Neural progenitor cell (in vitro differentiated cells): ENCODE measurements around the gene MARS1. TPM values are rescaled to one million over a fixed set of nuclear protein-coding genes. Genes with fewer than 3 reads are reported as not detected.

Source experiments
- DNase-seq: peaks from one replicate; pipeline ENCODE4 v3.0.0-alpha.2; 2016; ENCODE audit warnings: low spot score
- H2AFZ ChIP-seq: fragments of 200-600 bp; sonication (generic); replicated peaks from 2 replicates; pipeline ENCODE4 v1.6.1; 2016; ENCODE audit warnings: antibody characterized with exemption
- H3F3A ChIP-seq: fragments of 200-600 bp; sonication (generic); 2 replicates; pipeline ENCODE4 v1.6.1; 2016; ENCODE audit warnings: antibody characterized with exemption, low read depth
- H3K27ac ChIP-seq: fragments of 200-600 bp; sonication (generic); 2 replicates; pipeline ENCODE4 v1.5.1; 2016; ENCODE audit warnings: mild to moderate bottlenecking
- H3K27me3 ChIP-seq: fragments of 200-600 bp; sonication (generic); 2 replicates; pipeline ENCODE4 v1.6.1; 2016; ENCODE audit warnings: mild to moderate bottlenecking, moderate library complexity
- H3K36me3 ChIP-seq: fragments of 200-600 bp; sonication (generic); 2 replicates; pipeline ENCODE4 v1.5.1; 2016
- H3K4me1 ChIP-seq: fragments of 200-600 bp; sonication (generic); 2 replicates; pipeline ENCODE4 v1.6.1; 2016; ENCODE audit warnings: mixed run types
- H3K4me2 ChIP-seq: fragments of 200-600 bp; sonication (generic); 2 replicates; pipeline ENCODE4 v1.6.1; 2016
- H3K4me3 ChIP-seq: fragments of 200-600 bp; sonication (generic); 2 replicates; pipeline ENCODE4 v1.5.1; 2016
- H3K79me2 ChIP-seq: fragments of 200-600 bp; sonication (generic); 2 replicates; pipeline ENCODE4 v1.6.1; 2016; ENCODE audit warnings: low read depth
- H3K9ac ChIP-seq: fragments of 200-600 bp; sonication (generic); 2 replicates; pipeline ENCODE4 v1.6.1; 2016
- H3K9me3 ChIP-seq: fragments of 200-600 bp; sonication (generic); 2 replicates; pipeline ENCODE4 v1.5.1; 2016; ENCODE audit warnings: low read depth
- H4K20me1 ChIP-seq: fragments of 200-600 bp; sonication (generic); 2 replicates; pipeline ENCODE4 v1.6.1; 2016; ENCODE audit warnings: low read depth
- H3K27ac Mint-ChIP-seq: 3 replicates; pipeline ENCODE4 v1.8.0; 2021; ENCODE audit warnings: mixed read lengths
- H3K27me3 Mint-ChIP-seq: 2 replicates; pipeline ENCODE4 v1.8.0; 2022; ENCODE audit warnings: low read depth, mild to moderate bottlenecking, inconsistent platforms, moderate library complexity, mixed read lengths; ENCODE audit not compliant: insufficient read depth
- H3K36me3 Mint-ChIP-seq: 3 replicates; pipeline ENCODE4 v1.8.0; 2021; ENCODE audit warnings: mixed read lengths
- H3K4me1 Mint-ChIP-seq: 3 replicates; pipeline ENCODE4 v1.8.0; 2021; ENCODE audit warnings: mixed read lengths
- H3K4me3 Mint-ChIP-seq: 3 replicates; pipeline ENCODE4 v1.8.0; 2021; ENCODE audit warnings: mild to moderate bottlenecking, moderate library complexity, mixed read lengths
- H3K9me3 Mint-ChIP-seq: 3 replicates; pipeline ENCODE4 v1.8.0; 2020; ENCODE audit warnings: mixed read lengths
- EZH2 ChIP-seq: fragments of 200-600 bp; sonication (generic); IDR thresholded peaks from 2 replicates; pipeline ENCODE4 v1.6.1; 2017; ENCODE audit warnings: antibody characterized with exemption, mild to moderate bottlenecking, moderate library complexity
- EZH2phosphoT487 ChIP-seq: fragments of 200-600 bp; sonication (generic); IDR thresholded peaks from 2 replicates; pipeline ENCODE4 v1.6.1; 2017; ENCODE audit warnings: antibody characterized with exemption
- total RNA-seq: library from RNA; depleted of rRNA; stranded (reverse); fragments of >200 nt; gene quantifications from 2 replicates; pipeline ENCODE4 v1.2.3, GENCODE V29; 2015; ENCODE audit warnings: low replicate concordance
- TF ChIP-seq, protein P1 (sequence below): fragments of 200-600 bp; sonication (generic); IDR thresholded peaks from 2 replicates; pipeline ENCODE4 v1.5.1; 2017; ENCODE audit warnings: antibody characterized with exemption, mild to moderate bottlenecking

The MARS1 gene
- total RNA-seq, 1 donor from 2014 or later: 109 TPM

DNA sequence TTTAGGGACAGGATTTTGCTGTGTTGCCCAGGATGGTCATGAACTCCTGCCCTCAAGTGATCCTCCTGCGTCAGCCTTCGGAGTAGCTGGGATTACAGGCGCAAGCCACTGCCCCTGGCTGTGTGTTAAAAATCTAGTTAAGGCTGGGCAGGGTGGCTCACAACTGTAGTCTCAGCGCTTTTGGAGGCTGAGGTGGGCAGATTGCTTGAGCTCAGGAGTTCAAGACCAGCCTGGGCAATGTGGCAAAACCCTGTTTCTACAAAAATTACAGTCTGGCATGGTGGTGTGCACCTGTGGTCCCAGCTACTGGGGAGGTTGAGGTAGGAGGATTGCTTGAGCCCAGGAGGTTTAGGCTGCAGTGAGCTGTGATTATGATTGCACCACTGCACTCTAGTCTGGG lies 23.3 kb downstream of the MARS1 start:
- H3K79me2 ChIP-seq: no peaks in the 10 kb centered on the region
- H3K4me3 ChIP-seq: no peak overlapping the region
- no peaks in the 10 kb centered on the region for H3K27me3 ChIP-seq
- no peaks in the 10 kb centered on the region for H3F3A ChIP-seq
- H3K27ac ChIP-seq: no peak overlapping the region
- no peaks in the 10 kb centered on the region for H4K20me1 ChIP-seq
- H3K36me3 ChIP-seq: peaks cover 14% of the 10 kb centered on the region
- Mint-ChIP-seq H3K4me3 (no peak overlapping the region), H3K4me1 (no peaks in the 10 kb centered on the region), H3K27ac (no peak overlapping the region), H3K27me3 (no peaks in the 10 kb centered on the region), H3K9me3 (no peaks in the 10 kb centered on the region), H3K36me3 (peaks cover 42% of the 10 kb centered on the region)
- H3K9ac ChIP-seq: no peak overlapping the region
- no peak for TF ChIP-seq EZH2phosphoT487
- TF ChIP-seq EZH2: no peak
- TF ChIP-seq, protein P1, sequence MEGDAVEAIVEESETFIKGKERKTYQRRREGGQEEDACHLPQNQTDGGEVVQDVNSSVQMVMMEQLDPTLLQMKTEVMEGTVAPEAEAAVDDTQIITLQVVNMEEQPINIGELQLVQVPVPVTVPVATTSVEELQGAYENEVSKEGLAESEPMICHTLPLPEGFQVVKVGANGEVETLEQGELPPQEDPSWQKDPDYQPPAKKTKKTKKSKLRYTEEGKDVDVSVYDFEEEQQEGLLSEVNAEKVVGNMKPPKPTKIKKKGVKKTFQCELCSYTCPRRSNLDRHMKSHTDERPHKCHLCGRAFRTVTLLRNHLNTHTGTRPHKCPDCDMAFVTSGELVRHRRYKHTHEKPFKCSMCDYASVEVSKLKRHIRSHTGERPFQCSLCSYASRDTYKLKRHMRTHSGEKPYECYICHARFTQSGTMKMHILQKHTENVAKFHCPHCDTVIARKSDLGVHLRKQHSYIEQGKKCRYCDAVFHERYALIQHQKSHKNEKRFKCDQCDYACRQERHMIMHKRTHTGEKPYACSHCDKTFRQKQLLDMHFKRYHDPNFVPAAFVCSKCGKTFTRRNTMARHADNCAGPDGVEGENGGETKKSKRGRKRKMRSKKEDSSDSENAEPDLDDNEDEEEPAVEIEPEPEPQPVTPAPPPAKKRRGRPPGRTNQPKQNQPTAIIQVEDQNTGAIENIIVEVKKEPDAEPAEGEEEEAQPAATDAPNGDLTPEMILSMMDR: no peak
- no peaks in the 10 kb centered on the region for H3K9me3 ChIP-seq
- H2AFZ ChIP-seq: no peak overlapping the region
- H3K4me1 ChIP-seq: no peaks in the 10 kb centered on the region
- DNase-seq: no peak
- H3K4me2 ChIP-seq: no peak overlapping the region

DNA sequence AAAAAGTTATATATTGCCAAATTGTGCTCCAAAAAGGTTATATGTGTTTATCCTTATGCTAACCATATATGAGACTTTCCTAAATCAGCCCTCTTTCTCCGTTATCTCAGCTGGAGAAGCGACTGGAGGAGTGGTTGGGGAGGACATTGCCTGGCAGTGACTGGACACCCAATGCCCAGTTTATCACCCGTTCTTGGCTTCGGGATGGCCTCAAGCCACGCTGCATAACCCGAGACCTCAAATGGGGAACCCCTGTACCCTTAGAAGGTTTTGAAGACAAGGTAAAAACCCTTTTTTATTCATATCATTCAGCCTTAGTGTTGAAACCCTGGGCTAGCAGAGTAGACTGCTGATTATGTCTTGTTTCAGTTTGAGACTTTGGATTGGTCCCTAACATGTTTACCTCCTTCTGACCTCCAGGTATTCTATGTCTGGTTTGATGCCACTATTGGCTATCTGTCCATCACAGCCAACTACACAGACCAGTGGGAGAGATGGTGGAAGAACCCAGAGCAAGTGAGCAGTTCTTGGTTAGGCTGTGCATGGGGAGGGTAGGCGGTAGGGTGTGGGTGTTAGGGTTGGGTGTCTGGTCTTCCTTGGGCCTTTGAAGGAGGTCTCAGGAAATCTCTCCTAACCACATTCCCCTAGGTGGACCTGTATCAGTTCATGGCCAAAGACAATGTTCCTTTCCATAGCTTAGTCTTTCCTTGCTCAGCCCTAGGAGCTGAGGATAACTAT lies 23.9 kb downstream of the MARS1 start:
- H3K4me2 ChIP-seq: no peak overlapping the region

DNA sequence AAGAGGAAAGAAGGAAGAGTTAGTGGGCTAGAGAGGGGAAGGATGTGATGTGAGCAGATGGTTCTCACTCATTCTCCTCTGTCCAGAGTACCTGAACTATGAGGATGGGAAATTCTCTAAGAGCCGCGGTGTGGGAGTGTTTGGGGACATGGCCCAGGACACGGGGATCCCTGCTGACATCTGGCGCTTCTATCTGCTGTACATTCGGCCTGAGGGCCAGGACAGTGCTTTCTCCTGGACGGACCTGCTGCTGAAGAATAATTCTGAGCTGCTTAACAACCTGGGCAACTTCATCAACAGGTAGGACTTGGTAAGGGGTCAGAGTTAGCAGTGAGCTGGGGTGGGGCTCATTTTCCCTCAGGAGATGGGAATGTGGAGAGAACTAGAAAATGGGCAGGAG lies 24.8 kb downstream of the MARS1 start:
- H3K36me3 ChIP-seq: peaks cover 14% of the 10 kb centered on the region
- no peaks in the 10 kb centered on the region for H3K9me3 ChIP-seq
- H3K4me3 Mint-ChIP-seq: no peak overlapping the region

More for the DNA sequence above, 23.9 kb downstream of the MARS1 start:
- Histone ChIP-seq H4K20me1 (no peaks in the 10 kb centered on the region), H3F3A (peaks cover under 1% of the 10 kb centered on the region), H3K4me1 (no peaks in the 10 kb centered on the region), H3K4me3 (no peak overlapping the region), H3K79me2 (no peaks in the 10 kb centered on the region), H3K9ac (no peak overlapping the region), H3K36me3 (peaks cover 14% of the 10 kb centered on the region), H3K27me3 (no peaks in the 10 kb centered on the region), H3K9me3 (no peaks in the 10 kb centered on the region), H3K27ac (no peak overlapping the region), H2AFZ (no peak overlapping the region)
- no peak overlapping the region for H3K4me3 Mint-ChIP-seq
- H3K27me3 Mint-ChIP-seq: no peaks in the 10 kb centered on the region
- no peaks in the 10 kb centered on the region for H3K4me1 Mint-ChIP-seq
- H3K27ac Mint-ChIP-seq: no peak overlapping the region
- no peak for TF ChIP-seq EZH2
- TF ChIP-seq EZH2phosphoT487: no peak
- TF ChIP-seq, protein P1: no peak
- no peaks in the 10 kb centered on the region for H3K9me3 Mint-ChIP-seq
- no peak for DNase-seq
- peaks cover 43% of the 10 kb centered on the region for H3K36me3 Mint-ChIP-seq

More for the DNA sequence above, 24.8 kb downstream of the MARS1 start:
- H3K4me3 ChIP-seq: no peak overlapping the region
- H2AFZ ChIP-seq: no peak overlapping the region
- H3K27me3 ChIP-seq: no peaks in the 10 kb centered on the region
- no peak overlapping the region for H3K27ac Mint-ChIP-seq
- H4K20me1 ChIP-seq: no peaks in the 10 kb centered on the region
- H3K36me3 Mint-ChIP-seq: peaks cover 52% of the 10 kb centered on the region
- DNase-seq: no peak
- H3K9me3 Mint-ChIP-seq: no peaks in the 10 kb centered on the region
- no peak overlapping the region for H3K27ac ChIP-seq
- no peaks in the 10 kb centered on the region for H3K79me2 ChIP-seq
- H3K27me3 Mint-ChIP-seq: no peaks in the 10 kb centered on the region
- H3K4me2 ChIP-seq: no peak overlapping the region
- peaks cover 4% of the 10 kb centered on the region for H3F3A ChIP-seq
- TF ChIP-seq, protein P1: no peak
- TF ChIP-seq EZH2: no peak
- TF ChIP-seq EZH2phosphoT487: no peak
- peaks cover 2% of the 10 kb centered on the region for H3K4me1 Mint-ChIP-seq
- H3K4me1 ChIP-seq: no peaks in the 10 kb centered on the region
- no peak overlapping the region for H3K9ac ChIP-seq
